ENCODE measurements around the gene OCA2.

Gene OCA2

GRCh38 chr15:28021281-28022039 is 77.7 kb downstream of the OCA2 start:
- peak; percentile 63 for TF ChIP-seq CTCF (IDR thresholded peaks at IDR 0.05)

GRCh38 chr15:28020644-28021043 is 78.5 kb downstream of the OCA2 start:
- TF ChIP-seq CTCF (IDR thresholded peaks at IDR 0.05) = no peak

GRCh38 chr15:28019594-28020309 is 79.4 kb downstream of the OCA2 start:
- no peak for TF ChIP-seq CTCF (IDR thresholded peaks at IDR 0.05)

- TF ChIP-seq CTCF (IDR thresholded peaks at IDR 0.05) = no peak
Measured at GRCh38 chr15:28018291-28019044, 80.6 kb downstream of the OCA2 start.

- 0 out of 2 replicates have a peak, but pooled peaks have one; percentile 16 for TF ChIP-seq CTCF (IDR thresholded peaks at IDR 0.05)
Measured at GRCh38 chr15:28017423-28017924, 81.6 kb downstream of the OCA2 start.

- TF ChIP-seq CTCF (IDR thresholded peaks at IDR 0.05) = no peak
Measured at GRCh38 chr15:28015855-28016254, 83.3 kb downstream of the OCA2 start.

GRCh38 chr15:28014623-28015200 is 84.4 kb downstream of the OCA2 start:
- TF ChIP-seq CTCF (IDR thresholded peaks at IDR 0.05) = no peak
